ENCODE measurements around the gene RDH13.

Gene RDH13

GRCh38 chr19:55098716-55099556 is 36.0 kb upstream of the RDH13 start:
- H3K27ac ChIP-seq (ENCODE audit: low read length) = no peak overlapping the region
- H4K20me1 ChIP-seq (ENCODE audit: insufficient read depth, low read length) = peaks cover 28% of the 10 kb centered on the region
- ATAC-seq (ENCODE audit: insufficient read depth, low read depth) (no peak), DNase-seq (no peak)
- H2AFZ ChIP-seq (ENCODE audit: low read depth, low read length) = no peak overlapping the region
- peaks cover 5% of the 10 kb centered on the region; the same call in 1 of the 2 replicates for H3K79me2 ChIP-seq (ENCODE audit: insufficient read depth, low read length)
- H3K4me2 ChIP-seq (ENCODE audit: insufficient read depth, low read length) = no peak overlapping the region
- H3K9ac ChIP-seq (ENCODE audit: low read depth, low read length) = no peak overlapping the region
- no peaks in the 10 kb centered on the region for H3K9me3 ChIP-seq (ENCODE audit: insufficient read depth, low read length, severe bottlenecking)
- no peak overlapping the region for H3K4me3 ChIP-seq (ENCODE audit: low read depth in 1 of 2, low read length in 2 of 2)
- H3K4me1 ChIP-seq (ENCODE audit: insufficient read depth, low read length) = no peaks in the 10 kb centered on the region
- H3K36me3 ChIP-seq (ENCODE audit: insufficient read depth, low read length) = peaks cover 68% of the 10 kb centered on the region
- H3K27me3 ChIP-seq (ENCODE audit: insufficient read depth, low read length, poor library complexity) = no peaks in the 10 kb centered on the region
- TF ChIP-seq, protein P1, sequence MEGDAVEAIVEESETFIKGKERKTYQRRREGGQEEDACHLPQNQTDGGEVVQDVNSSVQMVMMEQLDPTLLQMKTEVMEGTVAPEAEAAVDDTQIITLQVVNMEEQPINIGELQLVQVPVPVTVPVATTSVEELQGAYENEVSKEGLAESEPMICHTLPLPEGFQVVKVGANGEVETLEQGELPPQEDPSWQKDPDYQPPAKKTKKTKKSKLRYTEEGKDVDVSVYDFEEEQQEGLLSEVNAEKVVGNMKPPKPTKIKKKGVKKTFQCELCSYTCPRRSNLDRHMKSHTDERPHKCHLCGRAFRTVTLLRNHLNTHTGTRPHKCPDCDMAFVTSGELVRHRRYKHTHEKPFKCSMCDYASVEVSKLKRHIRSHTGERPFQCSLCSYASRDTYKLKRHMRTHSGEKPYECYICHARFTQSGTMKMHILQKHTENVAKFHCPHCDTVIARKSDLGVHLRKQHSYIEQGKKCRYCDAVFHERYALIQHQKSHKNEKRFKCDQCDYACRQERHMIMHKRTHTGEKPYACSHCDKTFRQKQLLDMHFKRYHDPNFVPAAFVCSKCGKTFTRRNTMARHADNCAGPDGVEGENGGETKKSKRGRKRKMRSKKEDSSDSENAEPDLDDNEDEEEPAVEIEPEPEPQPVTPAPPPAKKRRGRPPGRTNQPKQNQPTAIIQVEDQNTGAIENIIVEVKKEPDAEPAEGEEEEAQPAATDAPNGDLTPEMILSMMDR (IDR thresholded peaks at IDR 0.05; ENCODE audit: borderline replicate concordance, extremely low read depth, low read length, poor library complexity, severe bottlenecking) = peak; percentile 14
- no peak for TF ChIP-seq EZH2 (IDR thresholded peaks at IDR 0.05; ENCODE audit: borderline replicate concordance, low read depth, low read length, severe bottlenecking)

- Histone ChIP-seq H3K27ac (ENCODE audit: low read length) (no peak overlapping the region), H2AFZ (ENCODE audit: low read depth, low read length) (no peak overlapping the region), H3K9ac (ENCODE audit: low read depth, low read length) (no peak overlapping the region), H3K36me3 (ENCODE audit: insufficient read depth, low read length) (peaks cover 62% of the 10 kb centered on the region), H3K9me3 (ENCODE audit: insufficient read depth, low read length, severe bottlenecking) (no peaks in the 10 kb centered on the region), H3K27me3 (ENCODE audit: insufficient read depth, low read length, poor library complexity) (no peaks in the 10 kb centered on the region), H3K4me2 (ENCODE audit: insufficient read depth, low read length) (no peak overlapping the region), H4K20me1 (ENCODE audit: insufficient read depth, low read length) (peaks cover 28% of the 10 kb centered on the region), H3K4me3 (ENCODE audit: low read depth in 1 of 2, low read length in 2 of 2) (no peak overlapping the region), H3K79me2 (ENCODE audit: insufficient read depth, low read length) (peaks cover 5% of the 10 kb centered on the region; the same call in 1 of the 2 replicates), H3K4me1 (ENCODE audit: insufficient read depth, low read length) (no peaks in the 10 kb centered on the region)
- TF ChIP-seq EZH2 (IDR thresholded peaks at IDR 0.05; ENCODE audit: borderline replicate concordance, low read depth, low read length, severe bottlenecking) = no peak
- TF ChIP-seq, protein P1 (IDR thresholded peaks at IDR 0.05; ENCODE audit: borderline replicate concordance, extremely low read depth, low read length, poor library complexity, severe bottlenecking) = no peak
- no peak for DNase-seq
- no peak for ATAC-seq (ENCODE audit: insufficient read depth, low read depth)
Measured at GRCh38 chr19:55097864-55098715, 35.1 kb upstream of the RDH13 start.

DNA sequence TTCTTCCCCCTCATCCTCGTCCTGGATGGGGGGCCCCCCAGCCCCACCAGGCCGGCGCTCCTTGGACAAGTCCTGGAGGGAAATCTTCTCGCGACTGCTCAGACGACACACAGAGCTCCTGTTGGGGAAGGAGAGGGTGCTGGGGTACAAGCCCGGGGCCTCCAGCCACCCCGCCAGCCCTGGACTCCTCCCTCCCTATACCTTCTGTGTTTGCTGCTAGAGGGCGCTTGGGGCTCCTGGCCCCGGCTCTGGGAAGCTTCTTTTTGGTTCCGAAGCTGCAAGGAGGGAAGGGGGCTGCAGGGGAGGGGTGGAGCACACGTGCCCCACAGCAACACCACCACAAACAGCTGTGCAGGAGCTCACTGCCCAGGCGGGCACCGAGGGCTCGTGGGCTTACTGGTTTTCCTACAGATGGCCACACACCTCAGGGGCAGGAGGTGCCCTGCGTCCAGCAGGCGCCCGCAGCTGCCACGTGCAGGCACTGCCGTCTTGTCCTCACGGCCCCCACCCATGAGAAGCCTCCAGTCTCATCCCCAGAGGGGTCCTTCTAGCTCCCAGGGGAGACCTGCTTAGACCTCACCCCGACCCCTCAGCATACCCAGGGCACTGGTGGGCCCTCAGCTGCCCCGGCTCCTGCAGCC is 33.2 kb upstream of the RDH13 start:
- no peak for DNase-seq
- Histone ChIP-seq H3K4me1 (ENCODE audit: insufficient read depth, low read length) (no peaks in the 10 kb centered on the region), H3K79me2 (ENCODE audit: insufficient read depth, low read length) (peaks cover 5% of the 10 kb centered on the region; the same call in 1 of the 2 replicates), H2AFZ (ENCODE audit: low read depth, low read length) (no peak overlapping the region), H3K4me2 (ENCODE audit: insufficient read depth, low read length) (no peak overlapping the region), H3K27me3 (ENCODE audit: insufficient read depth, low read length, poor library complexity) (no peaks in the 10 kb centered on the region), H4K20me1 (ENCODE audit: insufficient read depth, low read length) (peaks cover 23% of the 10 kb centered on the region), H3K9me3 (ENCODE audit: insufficient read depth, low read length, severe bottlenecking) (no peaks in the 10 kb centered on the region), H3K27ac (ENCODE audit: low read length) (no peak overlapping the region), H3K36me3 (ENCODE audit: insufficient read depth, low read length) (peaks cover 61% of the 10 kb centered on the region), H3K4me3 (ENCODE audit: low read depth in 1 of 2, low read length in 2 of 2) (no peak overlapping the region), H3K9ac (ENCODE audit: low read depth, low read length) (no peak overlapping the region)
- TF ChIP-seq, protein P1 (IDR thresholded peaks at IDR 0.05; ENCODE audit: borderline replicate concordance, extremely low read depth, low read length, poor library complexity, severe bottlenecking) = no peak
- TF ChIP-seq EZH2 (IDR thresholded peaks at IDR 0.05; ENCODE audit: borderline replicate concordance, low read depth, low read length, severe bottlenecking) = no peak
- ATAC-seq (ENCODE audit: insufficient read depth, low read depth) = peak; percentile 28; the same call in 1 of the 3 replicates

Measured in DND-41 (cell line).